Left lung (tissue), 10 donors: ENCODE data around the gene RHD. TPM values are rescaled to one million over a fixed set of nuclear protein-coding genes. Genes with fewer than 3 reads are reported as not detected.
A peak's percentile ranks its signal among the peaks of the same experiment; 100 is the strongest.
"Not testable (repeated sequence)": the region's sequence is repeated elsewhere in the genome, so short reads cannot be mapped to it uniquely, and the experiment has no call there.

Experiments used
- ATAC-seq: fragments of 200-7000 bp; cut with Tn5 transposase; one replicate; pipeline ENCODE4 v1.9.1; 2020; ENCODE audit warnings: moderate library complexity
- DNase-seq, 4 donors: peaks; one replicate each; pipeline ENCODE4 v3.0.0-alpha.2; 2013 to 2020
- H3K27ac ChIP-seq, 2 donors: fragments of 200-600 bp; sonication (generic) in 1 of 2; one replicate each; pipeline versions ENCODE4 v1.5.0 to v1.8.0; 2020 to 2021
- H3K27me3 ChIP-seq, 2 donors: fragments of 200-600 bp; sonication (generic) in 1 of 2; one replicate each; pipeline versions ENCODE4 v1.5.0 to v1.8.0; 2020 to 2021
- H3K36me3 ChIP-seq, 2 donors: fragments of 200-600 bp; sonication (generic) in 1 of 2; one replicate each; pipeline versions ENCODE4 v1.5.0 to v1.8.0; 2020 to 2021
- H3K4me1 ChIP-seq, 2 donors: fragments of 200-600 bp; one replicate each; pipeline ENCODE4 v1.8.0; 2021
- H3K4me3 ChIP-seq, 2 donors: fragments of 200-600 bp; sonication (generic) in 1 of 2; one replicate each; pipeline versions ENCODE4 v1.5.0 to v1.8.0; 2020 to 2021; ENCODE audit warnings: mild to moderate bottlenecking in 1 of 2
- H3K9me3 ChIP-seq, 2 donors: fragments of 200-600 bp; sonication (generic) in 1 of 2; one replicate each; pipeline versions ENCODE4 v1.5.0 to v1.8.0; 2020 to 2021
- CTCF ChIP-seq, 2 donors: fragments of 200-600 bp; sonication (generic) in 1 of 2; IDR thresholded peaks; one replicate each; pipeline versions ENCODE4 v1.5.0 to v1.8.0; 2021; ENCODE audit warnings: antibody characterized with exemption in 2 of 2
- intact Hi-C, 2 donors: fragments of 100-400 bp; cut with DNase I; formaldehyde crosslinking; loops; one replicate each; pipeline versions ENCODE4 v1.11.2 to v1.14.2; 2022
- polyA plus RNA-seq, 6 donors: library from polyadenylated mRNA; unstranded; fragments of 120-200 nt; gene quantifications; one replicate each; pipeline ENCODE4 v1.2.1, GENCODE V29; 2013; ENCODE audit not compliant: insufficient read length in 6 of 6
- total RNA-seq, 2 donors: library from RNA; stranded (reverse); fragmentation: NEBNext Ultra II Directional; extraction: Animal tissue kit (Norgen Biotek cat#: 25700); gene quantifications; one replicate each; pipeline ENCODE4 v1.2.1, GENCODE V29; 2021
- donor health status: DM: no; HTN: yes; CAD: no.
- donor health status: DM: no; HTN: no; CAD: no.

The RHD gene
- total and polyA plus RNA-seq, 8 donors = 0.10 to 3.1 (median 1.8) TPM

GRCh38 chr1:25337483-25338187, 65.3 kb downstream of the RHD start:
- intact Hi-C loops, H3K36me3 ChIP-seq, H3K27me3 ChIP-seq, H3K9me3 ChIP-seq: not testable (repeated sequence)
- peak; percentile 87 for ATAC-seq
- peak overlapping the region; percentile 83 to 93 for H3K4me3 ChIP-seq
- peak overlapping the region; percentile 98 to 99 for H3K27ac ChIP-seq
- DNase-seq = peak in 1 of 4 donors; percentile 18
- peaks cover 10 to 25% of the 10 kb centered on the region in 2 donors for H3K4me1 ChIP-seq

DNA sequence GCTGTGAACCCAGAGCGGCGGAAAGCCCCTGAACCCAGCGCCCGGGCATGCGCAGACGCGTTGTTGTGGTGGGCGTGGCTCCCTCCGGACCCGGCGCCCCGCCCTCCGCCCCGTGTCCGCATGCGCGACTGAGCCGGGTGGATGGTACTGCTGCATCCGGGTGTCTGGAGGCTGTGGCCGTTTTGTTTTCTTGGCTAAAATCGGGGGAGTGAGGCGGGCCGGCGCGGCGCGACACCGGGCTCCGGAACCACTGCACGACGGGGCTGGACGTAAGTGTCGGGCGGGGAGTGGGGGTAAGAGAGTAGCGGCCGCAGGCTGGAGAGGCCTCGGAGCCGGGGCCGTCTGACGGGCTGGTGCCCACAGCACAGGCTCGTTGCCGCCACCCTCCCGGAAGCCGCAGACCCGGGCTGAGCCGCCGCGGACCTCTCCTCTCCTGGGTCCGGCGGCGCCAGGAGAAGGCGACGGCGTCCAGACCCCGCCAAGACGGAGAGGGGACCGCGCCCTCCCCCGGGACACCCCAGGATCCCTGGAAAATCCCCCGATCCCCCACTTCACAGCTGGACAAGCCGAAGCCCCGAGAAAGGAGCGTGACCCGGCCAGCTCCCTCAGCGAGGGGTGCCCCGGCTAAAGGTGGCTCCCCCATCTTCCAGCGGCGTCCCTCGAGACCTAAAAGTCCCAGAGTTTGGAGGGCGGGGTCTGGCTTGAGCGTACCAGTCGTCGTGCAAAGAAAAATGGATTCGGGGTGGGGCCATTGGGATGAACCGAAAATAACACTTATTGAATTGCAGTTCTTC, 66.1 kb downstream of the RHD start, which contains the start of gene TMEM50A:
TSS of gene TMEM50A (plus strand) at position 147 of the 794 bp plus-strand sequence. CDS start 2,153 bp downstream, outside the sequence.
- Histone ChIP-seq H3K27me3 (no peaks in the 10 kb centered on the region), H3K36me3 (peaks cover 0 to 8% of the 10 kb centered on the region in 2 donors), H3K9me3 (no peaks in the 10 kb centered on the region), H3K4me1 (peaks cover 10 to 25% of the 10 kb centered on the region in 2 donors), H3K27ac (peak within 1 kb of the TSS; percentile 98 to 99), H3K4me3 (peak within 1 kb of the TSS; percentile 83 to 93)
- TF ChIP-seq CTCF (IDR thresholded peaks at IDR 0.05) = no peak
- peak; percentile 85 to 95 (median 90) for DNase-seq
- peak; percentile 95 for ATAC-seq
- intact Hi-C loops = no loop called here

- H3K4me1 ChIP-seq = peaks cover 10 to 25% of the 10 kb centered on the region in 2 donors
- H3K9me3 ChIP-seq = no peaks in the 10 kb centered on the region
- peak overlapping the region; percentile 83 to 93 for H3K4me3 ChIP-seq
- H3K27me3 ChIP-seq = no peaks in the 10 kb centered on the region
- peaks cover 0 to 14% of the 10 kb centered on the region in 2 donors for H3K36me3 ChIP-seq
- intact Hi-C loops = no loop called here
- DNase-seq (peak in 1 of 4 donors; percentile 19), ATAC-seq (no peak)
- peak overlapping the region; percentile 98 to 99 for H3K27ac ChIP-seq
- no peak for TF ChIP-seq CTCF (IDR thresholded peaks at IDR 0.05)
Measured at GRCh38 chr1:25338986-25339385, 66.7 kb downstream of the RHD start.

DNA sequence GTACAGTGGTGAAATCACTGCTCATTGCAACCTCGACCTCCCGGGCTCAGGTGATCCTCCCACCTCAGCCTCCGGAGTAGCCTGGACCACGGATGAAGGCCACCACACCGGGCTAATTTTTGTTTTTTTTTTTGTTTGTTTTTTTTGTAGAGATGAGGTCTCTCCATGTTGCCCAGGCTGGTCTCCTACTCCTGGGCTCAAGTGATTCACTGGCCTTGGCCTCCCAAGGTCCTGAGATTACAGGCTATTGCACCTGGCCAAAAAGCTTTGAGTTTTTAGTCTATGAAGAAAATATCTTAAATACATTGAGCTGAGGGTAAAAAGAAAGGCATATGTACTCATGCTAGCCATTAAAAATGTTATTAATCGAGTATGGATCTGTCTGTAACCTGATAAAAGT, 69.4 kb downstream of the RHD start:
- Histone ChIP-seq H3K4me3 (no peak overlapping the region), H3K9me3 (no peaks in the 10 kb centered on the region), H3K27ac (no peak overlapping the region), H3K27me3 (no peaks in the 10 kb centered on the region), H3K4me1 (peaks cover 10 to 25% of the 10 kb centered on the region in 2 donors), H3K36me3 (peaks cover 0 to 41% of the 10 kb centered on the region in 2 donors)
- TF ChIP-seq CTCF (IDR thresholded peaks at IDR 0.05) = no peak
- ATAC-seq (no peak), DNase-seq (no peak)
- intact Hi-C loops = no loop called here

- Histone ChIP-seq H3K27me3 (no peaks in the 10 kb centered on the region), H3K36me3 (peaks cover 0 to 52% of the 10 kb centered on the region in 2 donors), H3K4me1 (peaks cover 10 to 25% of the 10 kb centered on the region in 2 donors), H3K27ac (no peak overlapping the region), H3K9me3 (no peaks in the 10 kb centered on the region), H3K4me3 (no peak overlapping the region)
- intact Hi-C loops = no loop called here
- DNase-seq (no peak), ATAC-seq (no peak)
- TF ChIP-seq CTCF (IDR thresholded peaks at IDR 0.05) = no peak
Measured at GRCh38 chr1:25342846-25343245, 70.5 kb downstream of the RHD start.
